ENCODE data around the gene CGN. TPM values are rescaled to one million over a fixed set of nuclear protein-coding genes. Genes with fewer than 3 reads are reported as not detected.
"Not testable (repeated sequence)": the region's sequence is repeated elsewhere in the genome, so short reads cannot be mapped to it uniquely, and the experiment has no call there.

The CGN gene
- total RNA-seq, 3 donors from 2014 or later = 0.68 to 1.0 (median 0.94) TPM

GRCh38 chr1:151509350-151510019 lies 1.7 kb upstream of the CGN start:
- Mint-ChIP-seq H3K4me3 (no peak overlapping the region), H3K9me3 (no peaks in the 10 kb centered on the region), H3K27me3 (ENCODE audit: low read depth) (peaks cover 1% of the 10 kb centered on the region), H3K36me3 (ENCODE audit: insufficient read depth) (no peaks in the 10 kb centered on the region), H3K4me1 (ENCODE audit: low read depth) (peaks cover 30% of the 10 kb centered on the region)
- no peak for ATAC-seq
- DNase-seq = no peak

DNA sequence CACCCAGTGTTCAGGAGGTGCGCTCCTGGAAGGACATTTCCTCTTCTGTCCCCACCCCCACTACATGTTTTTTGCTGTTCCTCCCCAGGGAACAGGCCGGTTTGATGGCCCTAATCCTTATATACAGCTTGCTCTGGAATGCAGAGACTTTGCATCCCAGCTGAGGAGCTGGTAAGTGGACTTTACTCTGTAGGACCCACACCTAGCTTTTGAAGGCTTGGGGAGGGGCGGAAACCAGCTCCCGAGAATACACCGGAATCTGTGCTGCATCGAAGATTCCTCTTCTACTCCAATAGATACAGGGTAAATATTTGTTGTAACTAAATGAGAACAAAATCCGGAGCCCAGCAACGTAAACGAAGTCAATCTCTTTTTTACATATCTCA lies 1.2 kb upstream of the CGN start:
- Mint-ChIP-seq H3K27me3 (ENCODE audit: low read depth) (peaks cover 1% of the 10 kb centered on the region), H3K4me1 (ENCODE audit: low read depth) (peaks cover 30% of the 10 kb centered on the region), H3K36me3 (ENCODE audit: insufficient read depth) (no peaks in the 10 kb centered on the region), H3K9me3 (no peaks in the 10 kb centered on the region), H3K4me3 (peak overlapping the region; percentile 91)
- DNase-seq (no peak), ATAC-seq (no peak)

DNA sequence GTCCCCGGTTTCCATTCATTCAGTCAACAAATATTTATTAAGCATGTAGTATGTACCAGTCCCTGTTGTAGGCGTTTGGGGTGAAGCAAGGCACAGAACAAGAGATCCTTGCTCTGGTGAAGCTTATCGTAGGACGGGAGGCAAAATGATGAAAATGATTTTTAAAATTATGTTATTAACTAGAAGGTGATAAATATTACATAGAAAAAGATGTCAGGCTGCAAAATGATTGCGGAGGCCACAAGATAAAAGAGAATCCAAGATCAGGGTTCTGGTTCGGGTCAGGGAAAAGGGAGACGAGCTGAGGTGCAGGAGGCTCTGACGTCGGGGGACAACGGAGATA lies 602 bp upstream of the CGN start:
- ATAC-seq = no peak
- H3K27me3 Mint-ChIP-seq (ENCODE audit: low read depth) = peaks cover 1% of the 10 kb centered on the region
- peak overlapping the region; percentile 91 for H3K4me3 Mint-ChIP-seq
- peaks cover 30% of the 10 kb centered on the region for H3K4me1 Mint-ChIP-seq (ENCODE audit: low read depth)
- DNase-seq = no peak
- no peaks in the 10 kb centered on the region for H3K36me3 Mint-ChIP-seq (ENCODE audit: insufficient read depth)
- H3K9me3 Mint-ChIP-seq = no peaks in the 10 kb centered on the region

GRCh38 chr1:151511636-151512215 lies 539 bp downstream of the CGN start:
- H3K36me3 Mint-ChIP-seq (ENCODE audit: insufficient read depth) = no peaks in the 10 kb centered on the region
- H3K27me3 Mint-ChIP-seq (ENCODE audit: low read depth) = peaks cover 1% of the 10 kb centered on the region
- peaks cover 30% of the 10 kb centered on the region for H3K4me1 Mint-ChIP-seq (ENCODE audit: low read depth)
- H3K9me3 Mint-ChIP-seq = no peaks in the 10 kb centered on the region
- H3K4me3 Mint-ChIP-seq = peak overlapping the region; percentile 91
- ATAC-seq = peak; percentile 21
- no peak for DNase-seq

- Mint-ChIP-seq H3K36me3 (ENCODE audit: insufficient read depth) (no peaks in the 10 kb centered on the region), H3K9me3 (no peaks in the 10 kb centered on the region), H3K4me3 (peak overlapping the region; percentile 91), H3K4me1 (ENCODE audit: low read depth) (peaks cover 30% of the 10 kb centered on the region), H3K27me3 (ENCODE audit: low read depth) (peaks cover 1% of the 10 kb centered on the region)
- ATAC-seq = no peak
- DNase-seq = no peak
These were observed 1.1 kb downstream of the CGN start for GRCh38 chr1:151512326-151512725.

DNA sequence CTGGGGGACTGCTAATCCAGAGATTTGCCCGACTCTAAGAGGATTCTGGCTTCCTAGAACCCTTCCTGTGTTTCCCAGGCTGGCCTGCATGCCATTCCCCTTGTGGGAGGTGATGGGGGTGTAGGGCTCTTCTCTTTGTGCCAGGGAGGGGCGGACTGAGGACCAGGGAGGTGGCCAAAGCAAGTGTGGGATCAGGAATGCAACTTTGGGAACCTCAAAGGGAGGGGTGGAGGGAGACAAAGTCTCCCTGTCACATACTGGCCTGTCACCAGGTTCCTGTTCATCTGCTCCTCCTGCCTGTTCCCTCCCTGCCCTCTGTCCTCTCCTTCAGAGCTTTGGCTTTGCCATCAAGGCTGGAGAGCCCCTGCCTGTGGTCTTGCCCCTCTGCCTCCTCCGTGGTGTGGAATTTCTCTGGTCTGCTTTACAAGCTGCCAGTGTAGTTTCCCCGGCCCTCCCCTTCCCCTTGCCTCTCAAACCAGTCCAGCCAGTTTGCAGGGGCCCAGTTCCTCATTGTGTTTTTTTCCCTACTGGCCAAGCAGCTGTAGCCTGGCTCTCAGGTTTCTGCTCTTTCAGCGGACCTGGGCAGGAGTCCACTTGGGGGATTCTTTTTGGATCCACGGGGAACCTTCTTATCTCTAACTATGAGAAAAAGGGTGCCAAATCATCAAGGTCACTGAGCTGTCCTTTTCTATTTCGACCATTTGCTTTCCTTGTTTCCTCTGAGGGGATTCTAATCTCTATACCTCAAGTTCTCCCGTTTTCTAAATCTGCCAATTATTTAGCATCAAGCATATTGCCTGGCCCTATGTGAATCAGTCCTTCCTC lies 1.8 kb downstream of the CGN start:
- H3K9me3 Mint-ChIP-seq = no peaks in the 10 kb centered on the region
- DNase-seq (no peak), ATAC-seq (no peak)
- H3K27me3 Mint-ChIP-seq (ENCODE audit: low read depth) = peaks cover 1% of the 10 kb centered on the region
- no peaks in the 10 kb centered on the region for H3K36me3 Mint-ChIP-seq (ENCODE audit: insufficient read depth)
- peak overlapping the region; percentile 31 for H3K4me3 Mint-ChIP-seq
- H3K4me1 Mint-ChIP-seq (ENCODE audit: low read depth) = peaks cover 30% of the 10 kb centered on the region

GRCh38 chr1:151513626-151514121 lies 2.5 kb downstream of the CGN start:
- no peaks in the 10 kb centered on the region for H3K9me3 Mint-ChIP-seq
- no peak for ATAC-seq
- H3K27me3 Mint-ChIP-seq (ENCODE audit: low read depth) = peaks cover 1% of the 10 kb centered on the region
- peaks cover 30% of the 10 kb centered on the region for H3K4me1 Mint-ChIP-seq (ENCODE audit: low read depth)
- H3K4me3 Mint-ChIP-seq = peak overlapping the region; percentile 31
- DNase-seq = no peak
- no peaks in the 10 kb centered on the region for H3K36me3 Mint-ChIP-seq (ENCODE audit: insufficient read depth)

DNA sequence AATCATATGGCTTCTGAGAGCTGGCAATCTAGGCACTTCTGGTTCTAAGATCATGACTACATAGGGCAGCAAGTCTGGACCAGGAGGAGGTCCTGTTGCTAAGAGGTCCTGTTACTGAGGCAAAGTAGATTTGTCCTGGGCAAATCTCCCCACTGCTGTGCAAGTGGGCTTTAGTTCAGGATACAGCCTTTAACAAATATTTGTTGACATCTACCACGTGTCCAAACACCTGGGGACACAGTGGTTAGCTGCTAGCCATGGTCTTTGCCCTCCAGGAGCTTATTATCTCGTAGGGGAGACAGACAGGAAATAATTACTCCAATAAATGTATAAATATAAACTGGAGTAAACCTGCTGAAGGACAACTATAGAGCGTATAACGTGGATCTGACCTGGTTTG lies 3.2 kb downstream of the CGN start:
- DNase-seq (no peak), ATAC-seq (no peak)
- Mint-ChIP-seq H3K9me3 (no peaks in the 10 kb centered on the region), H3K36me3 (ENCODE audit: insufficient read depth) (no peaks in the 10 kb centered on the region), H3K27me3 (ENCODE audit: low read depth) (peaks cover 1% of the 10 kb centered on the region), H3K4me1 (ENCODE audit: low read depth) (peaks cover 30% of the 10 kb centered on the region), H3K4me3 (no peak overlapping the region)

GRCh38 chr1:151515265-151515664 lies 4.1 kb downstream of the CGN start:
- no peak overlapping the region for H3K4me3 Mint-ChIP-seq
- no peaks in the 10 kb centered on the region for H3K9me3 Mint-ChIP-seq
- no peaks in the 10 kb centered on the region for H3K36me3 Mint-ChIP-seq (ENCODE audit: insufficient read depth)
- no peak for DNase-seq
- H3K27me3 Mint-ChIP-seq (ENCODE audit: low read depth) = peaks cover 1% of the 10 kb centered on the region
- H3K4me1 Mint-ChIP-seq (ENCODE audit: low read depth) = peaks cover 30% of the 10 kb centered on the region
- ATAC-seq = no peak

DNA sequence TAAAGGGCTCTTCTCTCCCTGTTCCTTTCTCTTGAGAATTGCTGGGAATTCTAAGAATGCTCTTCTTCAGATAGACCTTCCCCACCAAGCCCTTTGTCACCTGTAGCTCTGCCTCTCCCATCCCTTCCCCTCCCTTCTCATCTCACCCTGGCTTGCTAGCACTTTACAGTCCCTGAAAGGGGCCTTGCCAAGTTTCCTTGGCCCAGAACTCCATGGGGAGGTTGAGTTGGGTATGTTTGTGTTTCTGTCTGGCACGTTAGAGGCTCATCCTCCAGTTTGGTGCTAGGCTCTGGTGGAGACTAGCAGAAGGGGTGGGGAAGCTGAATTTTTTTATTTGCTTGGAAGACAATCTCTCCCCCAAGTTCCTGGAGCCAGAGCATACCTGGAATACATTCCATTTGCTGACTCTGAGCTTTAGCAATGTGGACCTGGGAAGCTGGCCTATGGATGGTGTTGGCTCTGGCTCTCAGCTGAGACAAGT lies 4.9 kb downstream of the CGN start:
- H3K27me3 Mint-ChIP-seq (ENCODE audit: low read depth) = peaks cover 1% of the 10 kb centered on the region
- no peak for DNase-seq
- no peaks in the 10 kb centered on the region for H3K9me3 Mint-ChIP-seq
- ATAC-seq = no peak
- H3K4me3 Mint-ChIP-seq = no peak overlapping the region
- no peaks in the 10 kb centered on the region for H3K36me3 Mint-ChIP-seq (ENCODE audit: insufficient read depth)
- H3K4me1 Mint-ChIP-seq (ENCODE audit: low read depth) = peaks cover 24% of the 10 kb centered on the region

DNA sequence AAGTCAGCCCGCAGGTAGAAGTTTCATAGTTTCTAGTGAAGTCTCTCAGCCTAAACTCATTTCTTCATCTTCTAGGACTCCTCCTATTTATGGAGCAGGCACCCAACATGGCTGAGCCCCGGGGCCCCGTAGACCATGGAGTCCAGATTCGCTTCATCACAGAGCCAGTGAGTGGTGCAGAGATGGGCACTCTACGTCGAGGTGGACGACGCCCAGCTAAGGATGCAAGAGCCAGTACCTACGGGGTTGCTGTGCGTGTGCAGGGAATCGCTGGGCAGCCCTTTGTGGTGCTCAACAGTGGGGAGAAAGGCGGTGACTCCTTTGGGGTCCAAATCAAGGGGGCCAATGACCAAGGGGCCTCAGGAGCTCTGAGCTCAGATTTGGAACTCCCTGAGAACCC lies 7.2 kb downstream of the CGN start:
- peaks cover 1% of the 10 kb centered on the region for H3K27me3 Mint-ChIP-seq (ENCODE audit: low read depth)
- no peaks in the 10 kb centered on the region for H3K9me3 Mint-ChIP-seq
- no peak for ATAC-seq
- no peak overlapping the region for H3K4me3 Mint-ChIP-seq
- no peak for DNase-seq
- no peaks in the 10 kb centered on the region for H3K36me3 Mint-ChIP-seq (ENCODE audit: insufficient read depth)
- peaks cover 7% of the 10 kb centered on the region for H3K4me1 Mint-ChIP-seq (ENCODE audit: low read depth)

- H3K4me3 Mint-ChIP-seq = no peak overlapping the region
- DNase-seq = no peak
- no peaks in the 10 kb centered on the region for H3K9me3 Mint-ChIP-seq
- H3K4me1 Mint-ChIP-seq (ENCODE audit: low read depth) = peaks cover 2% of the 10 kb centered on the region
- H3K27me3 Mint-ChIP-seq (ENCODE audit: low read depth) = no peaks in the 10 kb centered on the region
- no peaks in the 10 kb centered on the region for H3K36me3 Mint-ChIP-seq (ENCODE audit: insufficient read depth)
- ATAC-seq = no peak
These were observed 7.7 kb downstream of the CGN start for GRCh38 chr1:151518936-151519335.

GRCh38 chr1:151519667-151520066 lies 8.5 kb downstream of the CGN start:
- no peaks in the 10 kb centered on the region for H3K4me1 Mint-ChIP-seq (ENCODE audit: low read depth)
- ATAC-seq (no peak), DNase-seq (no peak)
- H3K36me3 Mint-ChIP-seq (ENCODE audit: insufficient read depth) = no peaks in the 10 kb centered on the region
- no peaks in the 10 kb centered on the region for H3K27me3 Mint-ChIP-seq (ENCODE audit: low read depth)
- no peaks in the 10 kb centered on the region for H3K9me3 Mint-ChIP-seq
- H3K4me3 Mint-ChIP-seq = no peak overlapping the region

DNA sequence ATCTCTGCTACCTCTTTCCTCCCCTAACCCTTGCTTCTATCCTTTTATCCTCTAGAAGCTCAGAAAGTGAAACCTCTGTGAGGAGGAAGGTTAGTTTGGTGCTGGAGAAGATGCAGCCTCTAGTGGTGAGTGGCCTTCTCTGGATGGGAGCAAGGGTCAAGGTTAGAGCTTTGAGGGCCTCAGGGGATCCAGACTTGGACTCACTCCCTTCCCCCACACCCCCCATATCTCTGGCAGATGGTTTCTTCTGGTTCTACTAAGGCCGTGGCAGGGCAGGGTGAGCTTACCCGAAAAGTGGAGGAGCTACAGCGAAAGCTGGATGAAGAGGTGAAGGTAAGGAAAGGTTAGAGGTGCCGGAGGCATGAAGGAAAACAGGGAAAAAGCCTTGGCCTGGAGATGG lies 9.2 kb downstream of the CGN start:
- DNase-seq (no peak), ATAC-seq (no peak)
- no peaks in the 10 kb centered on the region for H3K9me3 Mint-ChIP-seq
- no peak overlapping the region for H3K4me3 Mint-ChIP-seq
- no peaks in the 10 kb centered on the region for H3K4me1 Mint-ChIP-seq (ENCODE audit: low read depth)
- no peaks in the 10 kb centered on the region for H3K27me3 Mint-ChIP-seq (ENCODE audit: low read depth)
- no peaks in the 10 kb centered on the region for H3K36me3 Mint-ChIP-seq (ENCODE audit: insufficient read depth)

DNA sequence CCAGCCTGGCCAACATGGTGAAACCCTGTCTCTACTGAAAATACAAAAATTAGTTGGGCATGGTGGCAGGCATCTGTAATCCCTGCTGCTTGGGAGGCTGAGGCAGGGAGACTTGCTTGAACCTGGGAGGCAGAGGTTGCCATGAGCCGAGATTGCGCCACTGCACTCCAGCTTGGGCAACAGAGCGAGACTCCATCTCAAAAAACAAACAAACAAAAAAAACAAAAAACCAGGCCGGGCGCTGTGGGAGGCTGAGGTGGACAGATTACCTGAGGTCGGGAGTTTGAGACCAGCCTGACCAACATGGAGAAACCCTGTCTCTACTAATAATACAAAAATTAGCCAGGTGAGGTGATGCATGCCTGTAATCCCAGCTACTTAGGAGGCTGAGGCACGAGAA lies 11.2 kb downstream of the CGN start:
- H3K27me3 Mint-ChIP-seq (ENCODE audit: low read depth); H3K9me3 Mint-ChIP-seq; H3K36me3 Mint-ChIP-seq (ENCODE audit: insufficient read depth); H3K4me3 Mint-ChIP-seq; DNase-seq; H3K4me1 Mint-ChIP-seq (ENCODE audit: low read depth); ATAC-seq: not testable (repeated sequence)
